ENCODE results near the gene UNC13A.

UNC13A gene

DNA sequence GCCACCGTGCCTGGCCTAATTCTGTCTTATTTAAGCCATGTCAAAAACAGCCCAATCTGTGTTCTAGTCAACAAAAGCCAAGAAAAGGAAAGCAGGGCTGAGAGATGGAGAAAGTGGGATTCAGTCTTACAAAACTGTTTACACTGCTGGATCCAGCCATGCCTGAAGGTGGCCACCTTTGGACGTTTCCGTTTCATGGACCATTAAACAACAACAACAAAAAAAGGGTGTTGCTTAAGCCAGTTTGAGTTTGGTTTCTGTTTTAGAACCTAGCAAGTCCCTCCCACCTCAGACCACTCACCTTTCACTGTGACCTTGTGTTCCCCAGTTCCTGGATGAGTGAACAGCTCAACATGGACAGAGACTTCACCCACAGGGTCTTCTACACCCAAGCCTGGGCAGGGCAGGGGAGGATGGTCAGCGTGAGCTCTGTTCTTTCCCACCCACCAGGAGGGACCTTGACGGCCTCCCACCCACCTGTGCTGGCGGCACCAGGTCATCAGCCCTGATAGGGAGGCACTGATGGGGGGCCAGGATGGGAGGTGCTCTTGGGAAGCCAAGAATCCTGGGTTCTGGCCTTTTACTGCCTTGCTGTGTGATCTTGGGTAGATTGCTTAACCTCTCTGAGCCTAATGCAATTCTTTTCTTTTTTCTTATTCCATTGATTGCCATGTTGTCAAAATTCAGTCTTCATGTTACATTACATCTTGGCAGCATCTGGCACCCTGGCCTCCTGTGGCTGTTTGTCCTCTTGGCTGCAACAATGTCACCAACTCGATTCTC is 76.5 kb downstream of the UNC13A start (continued):
- TF ChIP-seq TSHZ2 (CRISPR knock-in tag; IDR thresholded peaks at IDR 0.05) (no peak), ZNF8 (CRISPR knock-in tag; IDR thresholded peaks at IDR 0.05) (no peak), ZFP3 (CRISPR knock-in tag; IDR thresholded peaks at IDR 0.05) (no peak)

GRCh38 chr19:17610384-17610783 is 77.8 kb downstream of the UNC13A start:
- TF ChIP-seq RARB (CRISPR knock-in tag; IDR thresholded peaks at IDR 0.05), result no peak
- no peak for TF ChIP-seq SNAI2 (CRISPR knock-in tag; IDR thresholded peaks at IDR 0.05)
- no peak for TF ChIP-seq PPARA (CRISPR knock-in tag; IDR thresholded peaks at IDR 0.05; ENCODE audit: borderline replicate concordance)
- no peak for TF ChIP-seq TOX (CRISPR knock-in tag; IDR thresholded peaks at IDR 0.05; ENCODE audit: borderline replicate concordance)
- no peak for TF ChIP-seq CSDC2 (CRISPR knock-in tag; IDR thresholded peaks at IDR 0.05)
- TF ChIP-seq ZFP3 (CRISPR knock-in tag; IDR thresholded peaks at IDR 0.05), result no peak
- peak; percentile 43; the same call in 2 of the 3 replicates for ATAC-seq

GRCh38 chr19:17607936-17608335 is 80.2 kb downstream of the UNC13A start:
- no peak for ATAC-seq
- no peak for TF ChIP-seq ZNF565 (CRISPR knock-in tag; conservative IDR thresholded peaks at IDR 0.05; ENCODE audit: low read depth)
- TF ChIP-seq POU6F1 (CRISPR knock-in tag; IDR thresholded peaks at IDR 0.05; ENCODE audit: borderline replicate concordance, low read depth), result no peak
- TF ChIP-seq ZFP30 (CRISPR knock-in tag; IDR thresholded peaks at IDR 0.05), result no peak
- TF ChIP-seq GLIS3 (CRISPR knock-in tag; IDR thresholded peaks at IDR 0.05), result no peak
- no peak for TF ChIP-seq OSR1 (CRISPR knock-in tag; IDR thresholded peaks at IDR 0.05)
- no peak for TF ChIP-seq SNAI2 (CRISPR knock-in tag; IDR thresholded peaks at IDR 0.05)
- TF ChIP-seq PPARA (CRISPR knock-in tag; IDR thresholded peaks at IDR 0.05; ENCODE audit: borderline replicate concordance), result no peak
- TF ChIP-seq TOX (CRISPR knock-in tag; IDR thresholded peaks at IDR 0.05; ENCODE audit: borderline replicate concordance), result no peak
- no peak for TF ChIP-seq ZNF70 (CRISPR knock-in tag; IDR thresholded peaks at IDR 0.05)
- TF ChIP-seq ZNF8 (CRISPR knock-in tag; IDR thresholded peaks at IDR 0.05), result no peak
- TF ChIP-seq TCF4 (CRISPR knock-in tag; IDR thresholded peaks at IDR 0.05; ENCODE audit: borderline replicate concordance), result no peak
- TF ChIP-seq CSDC2 (CRISPR knock-in tag; IDR thresholded peaks at IDR 0.05), result no peak
- no peak for TF ChIP-seq TSHZ2 (CRISPR knock-in tag; IDR thresholded peaks at IDR 0.05)
- no peak for TF ChIP-seq ESRRG (CRISPR knock-in tag; IDR thresholded peaks at IDR 0.05)

GRCh38 chr19:17606590-17607185 is 81.5 kb downstream of the UNC13A start:
- ATAC-seq, result peak; percentile 44; the same call in 2 of the 3 replicates
- TF ChIP-seq TOX (CRISPR knock-in tag; IDR thresholded peaks at IDR 0.05; ENCODE audit: borderline replicate concordance) (no peak), TCF4 (CRISPR knock-in tag; IDR thresholded peaks at IDR 0.05; ENCODE audit: borderline replicate concordance) (no peak), CSDC2 (CRISPR knock-in tag; IDR thresholded peaks at IDR 0.05) (no peak), ZFP3 (CRISPR knock-in tag; IDR thresholded peaks at IDR 0.05) (no peak), ZNF70 (CRISPR knock-in tag; IDR thresholded peaks at IDR 0.05) (no peak), TSHZ2 (CRISPR knock-in tag; IDR thresholded peaks at IDR 0.05) (no peak), ISL1 (CRISPR knock-in tag; IDR thresholded peaks at IDR 0.05) (no peak), ZC3H10 (CRISPR knock-in tag; IDR thresholded peaks at IDR 0.05) (no peak), PATZ1 (CRISPR knock-in tag; IDR thresholded peaks at IDR 0.05; ENCODE audit: borderline replicate concordance) (no peak), BACH2 (CRISPR knock-in tag; IDR thresholded peaks at IDR 0.05; ENCODE audit: borderline replicate concordance) (no peak), ZNF8 (CRISPR knock-in tag; IDR thresholded peaks at IDR 0.05) (no peak)
